Neural cell (in vitro differentiated cells): ENCODE measurements around the gene KAT8. TPM values are rescaled to one million over a fixed set of nuclear protein-coding genes. Genes with fewer than 3 reads are reported as not detected.

Source experiments
- H2AFZ ChIP-seq: fragments of 200-600, 300-800 bp; sonication (generic), shearing (Covaris generic); 2 replicates; pipeline ENCODE4 v1.6.0; 2014; ENCODE audit warnings: low read depth, mild to moderate bottlenecking, antibody characterized with exemption, low read length, moderate library complexity
- H3F3A ChIP-seq: fragments of 200-600 bp; shearing (Covaris generic); 2 replicates; pipeline ENCODE4 v1.6.1; 2016; ENCODE audit warnings: mild to moderate bottlenecking, moderate library complexity, mixed read lengths, antibody characterized with exemption, low read length; ENCODE audit not compliant: insufficient read depth, poor library complexity, severe bottlenecking
- H3K27ac ChIP-seq: fragments of 200-600, 300-800 bp; sonication (generic), shearing (Covaris generic); 2 replicates; pipeline ENCODE4 v1.5.1; 2014; ENCODE audit warnings: mild to moderate bottlenecking, low read length, moderate library complexity
- H3K27me3 ChIP-seq: fragments of 300-800, 200-600 bp; sonication (generic), shearing (Covaris generic); 2 replicates; pipeline ENCODE4 v1.6.0; 2014; ENCODE audit warnings: mild to moderate bottlenecking, low read depth, low read length, moderate library complexity; ENCODE audit not compliant: insufficient read depth
- H3K36me3 ChIP-seq: fragments of 300-800, 200-600 bp; sonication (generic), shearing (Covaris generic); 2 replicates; pipeline ENCODE4 v1.5.1; 2014; ENCODE audit warnings: mild to moderate bottlenecking, antibody characterized with exemption, low read length, moderate library complexity; ENCODE audit not compliant: insufficient read depth
- H3K4me2 ChIP-seq: fragments of 300-800, 200-600 bp; sonication (generic), shearing (Covaris generic); 2 replicates; pipeline ENCODE4 v1.6.0; 2014; ENCODE audit warnings: mild to moderate bottlenecking, low read length
- H3K4me3 ChIP-seq: fragments of 300-800, 200-600 bp; sonication (generic), shearing (Covaris generic); 2 replicates; pipeline ENCODE4 v1.5.1; 2014; ENCODE audit warnings: mild to moderate bottlenecking, low read length, moderate library complexity
- H3K79me2 ChIP-seq: fragments of 200-600 bp; shearing (Covaris generic); replicated peaks from 2 replicates; pipeline ENCODE4 v1.6.0; 2014; ENCODE audit warnings: mild to moderate bottlenecking, low read length, moderate library complexity; ENCODE audit not compliant: insufficient read depth
- H3K9ac ChIP-seq: fragments of 300-800, 200-600 bp; sonication (generic), shearing (Covaris generic); 2 replicates; pipeline ENCODE4 v1.6.1; 2016; ENCODE audit warnings: mild to moderate bottlenecking, low read length, mixed read lengths
- H3K9me2 ChIP-seq: fragments of 200-600 bp; shearing (Covaris generic); 2 replicates; pipeline ENCODE4 v1.6.1; 2016; ENCODE audit warnings: mild to moderate bottlenecking, low read length, mixed read lengths; ENCODE audit not compliant: insufficient read depth
- H3K9me3 ChIP-seq: fragments of 200-600, 300-800 bp; sonication (generic), shearing (Covaris generic); 2 replicates; pipeline ENCODE4 v1.6.1; 2016; ENCODE audit warnings: mild to moderate bottlenecking, mixed run types, low read length, moderate library complexity, mixed read lengths
- H4K20me1 ChIP-seq: fragments of 200-600 bp; shearing (Covaris generic); 2 replicates; pipeline ENCODE4 v1.6.1; 2016; ENCODE audit warnings: mild to moderate bottlenecking, mixed run types; ENCODE audit not compliant: insufficient read depth
- EP300 ChIP-seq: fragments of 450-650 bp; conservative IDR thresholded peaks from 2 replicates; pipeline ENCODE4 v1.6.1; 2014; ENCODE audit warnings: antibody characterized with exemption, mild to moderate bottlenecking, moderate library complexity; ENCODE audit not compliant: poor library complexity, severe bottlenecking
- EZH2 ChIP-seq: fragments of 200-600, 300-800 bp; shearing (Covaris generic), sonication (generic); IDR thresholded peaks from 2 replicates; pipeline ENCODE4 v1.6.1; 2014; ENCODE audit warnings: antibody characterized with exemption, low read length, borderline replicate concordance, mild to moderate bottlenecking; ENCODE audit not compliant: insufficient read depth, poor library complexity, severe bottlenecking
- MXI1 ChIP-seq: fragments of 450-650 bp; conservative IDR thresholded peaks from 2 replicates; pipeline ENCODE4 v1.6.1; 2014; ENCODE audit warnings: antibody characterized with exemption, mild to moderate bottlenecking; ENCODE audit not compliant: poor library complexity, severe bottlenecking
- POLR2AphosphoS5 ChIP-seq: IDR thresholded peaks from 2 replicates; pipeline ENCODE4 v1.6.1; 2012
- RAD21 ChIP-seq: fragments of 450-650 bp; conservative IDR thresholded peaks from 2 replicates; pipeline ENCODE4 v1.6.1; 2014; ENCODE audit warnings: antibody characterized with exemption, mild to moderate bottlenecking, moderate library complexity
- SMC3 ChIP-seq: fragments of 450-650 bp; conservative IDR thresholded peaks from 2 replicates; pipeline ENCODE4 v1.6.1; 2014; ENCODE audit warnings: antibody characterized with exemption, mild to moderate bottlenecking, moderate library complexity; ENCODE audit not compliant: poor library complexity
- TAF1 ChIP-seq: IDR thresholded peaks from 2 replicates; pipeline ENCODE4 v1.6.1; 2012; ENCODE audit warnings: low read depth
- polyA plus RNA-seq: library from polyadenylated mRNA; depleted of rRNA; stranded (reverse); fragments of >200 nt; gene quantifications from 2 replicates; pipeline ENCODE4 v1.2.3, GENCODE V29; 2014
- TF ChIP-seq, protein P1 (sequence below): IDR thresholded peaks from 2 replicates; pipeline ENCODE4 v1.6.1; 2012; ENCODE audit warnings: borderline replicate concordance
- TF ChIP-seq, protein P2 (sequence below): fragments of 450-650 bp; IDR thresholded peaks from 2 replicates; pipeline ENCODE4 v1.5.1; 2014; ENCODE audit warnings: antibody characterized with exemption, mild to moderate bottlenecking, moderate library complexity; ENCODE audit not compliant: poor library complexity, severe bottlenecking

The KAT8 gene
- polyA plus RNA-seq, 1 donor from 2014 or later: 98.0 TPM

DNA sequence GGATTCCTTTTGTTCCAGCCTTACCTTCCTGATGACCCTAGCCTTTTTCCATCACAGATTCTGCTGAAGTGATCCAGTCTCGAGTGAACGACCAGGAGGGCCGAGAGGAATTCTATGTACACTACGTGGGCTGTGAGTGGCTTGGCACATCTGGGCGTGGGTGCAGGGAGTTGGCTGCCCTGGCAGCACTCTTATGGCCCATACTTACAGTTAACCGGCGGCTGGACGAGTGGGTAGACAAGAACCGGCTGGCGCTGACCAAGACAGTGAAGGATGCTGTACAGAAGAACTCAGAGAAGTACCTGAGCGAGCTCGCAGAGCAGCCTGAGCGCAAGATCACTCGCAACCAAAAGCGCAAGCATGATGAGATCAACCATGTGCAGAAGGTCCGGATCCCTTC lies 2.7 kb downstream of the KAT8 start:
- H3K79me2 ChIP-seq: peaks cover 8% of the 10 kb centered on the region
- H3K9me2 ChIP-seq: no peaks in the 10 kb centered on the region
- peaks cover 3% of the 10 kb centered on the region for H3F3A ChIP-seq
- H3K4me3 ChIP-seq: no peak overlapping the region
- no peak overlapping the region for H3K27ac ChIP-seq
- no peak overlapping the region for H2AFZ ChIP-seq
- no peak for TF ChIP-seq POLR2AphosphoS5
- TF ChIP-seq SMC3: no peak
- TF ChIP-seq, protein P1, sequence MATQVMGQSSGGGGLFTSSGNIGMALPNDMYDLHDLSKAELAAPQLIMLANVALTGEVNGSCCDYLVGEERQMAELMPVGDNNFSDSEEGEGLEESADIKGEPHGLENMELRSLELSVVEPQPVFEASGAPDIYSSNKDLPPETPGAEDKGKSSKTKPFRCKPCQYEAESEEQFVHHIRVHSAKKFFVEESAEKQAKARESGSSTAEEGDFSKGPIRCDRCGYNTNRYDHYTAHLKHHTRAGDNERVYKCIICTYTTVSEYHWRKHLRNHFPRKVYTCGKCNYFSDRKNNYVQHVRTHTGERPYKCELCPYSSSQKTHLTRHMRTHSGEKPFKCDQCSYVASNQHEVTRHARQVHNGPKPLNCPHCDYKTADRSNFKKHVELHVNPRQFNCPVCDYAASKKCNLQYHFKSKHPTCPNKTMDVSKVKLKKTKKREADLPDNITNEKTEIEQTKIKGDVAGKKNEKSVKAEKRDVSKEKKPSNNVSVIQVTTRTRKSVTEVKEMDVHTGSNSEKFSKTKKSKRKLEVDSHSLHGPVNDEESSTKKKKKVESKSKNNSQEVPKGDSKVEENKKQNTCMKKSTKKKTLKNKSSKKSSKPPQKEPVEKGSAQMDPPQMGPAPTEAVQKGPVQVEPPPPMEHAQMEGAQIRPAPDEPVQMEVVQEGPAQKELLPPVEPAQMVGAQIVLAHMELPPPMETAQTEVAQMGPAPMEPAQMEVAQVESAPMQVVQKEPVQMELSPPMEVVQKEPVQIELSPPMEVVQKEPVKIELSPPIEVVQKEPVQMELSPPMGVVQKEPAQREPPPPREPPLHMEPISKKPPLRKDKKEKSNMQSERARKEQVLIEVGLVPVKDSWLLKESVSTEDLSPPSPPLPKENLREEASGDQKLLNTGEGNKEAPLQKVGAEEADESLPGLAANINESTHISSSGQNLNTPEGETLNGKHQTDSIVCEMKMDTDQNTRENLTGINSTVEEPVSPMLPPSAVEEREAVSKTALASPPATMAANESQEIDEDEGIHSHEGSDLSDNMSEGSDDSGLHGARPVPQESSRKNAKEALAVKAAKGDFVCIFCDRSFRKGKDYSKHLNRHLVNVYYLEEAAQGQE: no peak
- TF ChIP-seq RAD21: no peak
- TF ChIP-seq MXI1: no peak
- no peak for TF ChIP-seq EZH2
- TF ChIP-seq EP300: no peak
- TF ChIP-seq TAF1: no peak
- TF ChIP-seq, protein P2, sequence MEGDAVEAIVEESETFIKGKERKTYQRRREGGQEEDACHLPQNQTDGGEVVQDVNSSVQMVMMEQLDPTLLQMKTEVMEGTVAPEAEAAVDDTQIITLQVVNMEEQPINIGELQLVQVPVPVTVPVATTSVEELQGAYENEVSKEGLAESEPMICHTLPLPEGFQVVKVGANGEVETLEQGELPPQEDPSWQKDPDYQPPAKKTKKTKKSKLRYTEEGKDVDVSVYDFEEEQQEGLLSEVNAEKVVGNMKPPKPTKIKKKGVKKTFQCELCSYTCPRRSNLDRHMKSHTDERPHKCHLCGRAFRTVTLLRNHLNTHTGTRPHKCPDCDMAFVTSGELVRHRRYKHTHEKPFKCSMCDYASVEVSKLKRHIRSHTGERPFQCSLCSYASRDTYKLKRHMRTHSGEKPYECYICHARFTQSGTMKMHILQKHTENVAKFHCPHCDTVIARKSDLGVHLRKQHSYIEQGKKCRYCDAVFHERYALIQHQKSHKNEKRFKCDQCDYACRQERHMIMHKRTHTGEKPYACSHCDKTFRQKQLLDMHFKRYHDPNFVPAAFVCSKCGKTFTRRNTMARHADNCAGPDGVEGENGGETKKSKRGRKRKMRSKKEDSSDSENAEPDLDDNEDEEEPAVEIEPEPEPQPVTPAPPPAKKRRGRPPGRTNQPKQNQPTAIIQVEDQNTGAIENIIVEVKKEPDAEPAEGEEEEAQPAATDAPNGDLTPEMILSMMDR: no peak
- no peaks in the 10 kb centered on the region for H3K36me3 ChIP-seq
- H4K20me1 ChIP-seq: no peaks in the 10 kb centered on the region
- no peak overlapping the region for H3K9ac ChIP-seq
- H3K9me3 ChIP-seq: no peaks in the 10 kb centered on the region
- H3K27me3 ChIP-seq: no peaks in the 10 kb centered on the region
- H3K4me2 ChIP-seq: no peak overlapping the region

DNA sequence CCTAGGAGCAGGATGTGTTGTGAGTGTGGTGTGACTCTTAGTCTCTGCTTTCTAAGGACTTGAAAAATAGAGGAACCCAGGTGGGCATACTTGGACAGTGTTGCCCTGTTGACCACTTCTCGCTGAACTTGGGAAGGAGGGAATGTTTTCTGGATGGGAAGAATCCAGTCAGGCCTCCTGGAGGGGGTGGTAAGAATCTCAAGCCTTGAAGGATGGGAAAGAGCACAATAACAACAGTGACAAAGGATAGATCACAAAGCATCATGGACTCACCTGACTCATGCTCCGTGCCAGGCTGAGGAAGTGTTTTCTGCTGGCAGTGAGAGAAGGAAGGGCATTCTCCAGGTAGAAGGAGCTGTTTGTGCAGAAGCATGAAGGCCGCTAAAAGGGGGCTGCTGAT lies 8.4 kb downstream of the KAT8 start:
- Histone ChIP-seq H3K27me3 (no peaks in the 10 kb centered on the region), H3K9me3 (no peaks in the 10 kb centered on the region), H3K4me2 (no peak overlapping the region), H3K4me3 (no peak overlapping the region), H3K9ac (no peak overlapping the region), H3K27ac (no peak overlapping the region), H3K9me2 (no peaks in the 10 kb centered on the region), H3K36me3 (no peaks in the 10 kb centered on the region), H4K20me1 (no peaks in the 10 kb centered on the region), H3K79me2 (no peaks in the 10 kb centered on the region), H3F3A (no peaks in the 10 kb centered on the region), H2AFZ (no peak overlapping the region)
- TF ChIP-seq, protein P2: no peak
- TF ChIP-seq MXI1 (no peak), EZH2 (no peak), TAF1 (no peak), EP300 (no peak), RAD21 (no peak), SMC3 (no peak), POLR2AphosphoS5 (no peak)
- TF ChIP-seq, protein P1: no peak
